Measurements from ENCODE around the gene TMEM132C.

Gene TMEM132C

GRCh38 chr12:128554546-128555304, 287.8 kb downstream of the TMEM132C start:
- H3K27ac ChIP-seq: no peak overlapping the region
- TF ChIP-seq, protein P1, sequence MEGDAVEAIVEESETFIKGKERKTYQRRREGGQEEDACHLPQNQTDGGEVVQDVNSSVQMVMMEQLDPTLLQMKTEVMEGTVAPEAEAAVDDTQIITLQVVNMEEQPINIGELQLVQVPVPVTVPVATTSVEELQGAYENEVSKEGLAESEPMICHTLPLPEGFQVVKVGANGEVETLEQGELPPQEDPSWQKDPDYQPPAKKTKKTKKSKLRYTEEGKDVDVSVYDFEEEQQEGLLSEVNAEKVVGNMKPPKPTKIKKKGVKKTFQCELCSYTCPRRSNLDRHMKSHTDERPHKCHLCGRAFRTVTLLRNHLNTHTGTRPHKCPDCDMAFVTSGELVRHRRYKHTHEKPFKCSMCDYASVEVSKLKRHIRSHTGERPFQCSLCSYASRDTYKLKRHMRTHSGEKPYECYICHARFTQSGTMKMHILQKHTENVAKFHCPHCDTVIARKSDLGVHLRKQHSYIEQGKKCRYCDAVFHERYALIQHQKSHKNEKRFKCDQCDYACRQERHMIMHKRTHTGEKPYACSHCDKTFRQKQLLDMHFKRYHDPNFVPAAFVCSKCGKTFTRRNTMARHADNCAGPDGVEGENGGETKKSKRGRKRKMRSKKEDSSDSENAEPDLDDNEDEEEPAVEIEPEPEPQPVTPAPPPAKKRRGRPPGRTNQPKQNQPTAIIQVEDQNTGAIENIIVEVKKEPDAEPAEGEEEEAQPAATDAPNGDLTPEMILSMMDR (conservative IDR thresholded peaks at IDR 0.05): no peak
- no peak for TF ChIP-seq ZFX (IDR thresholded peaks at IDR 0.05)

- TF ChIP-seq, protein P1 (conservative IDR thresholded peaks at IDR 0.05): no peak
- TF ChIP-seq ZFX (IDR thresholded peaks at IDR 0.05): no peak
These were observed 290.3 kb downstream of the TMEM132C start for GRCh38 chr12:128557231-128557630.

DNA sequence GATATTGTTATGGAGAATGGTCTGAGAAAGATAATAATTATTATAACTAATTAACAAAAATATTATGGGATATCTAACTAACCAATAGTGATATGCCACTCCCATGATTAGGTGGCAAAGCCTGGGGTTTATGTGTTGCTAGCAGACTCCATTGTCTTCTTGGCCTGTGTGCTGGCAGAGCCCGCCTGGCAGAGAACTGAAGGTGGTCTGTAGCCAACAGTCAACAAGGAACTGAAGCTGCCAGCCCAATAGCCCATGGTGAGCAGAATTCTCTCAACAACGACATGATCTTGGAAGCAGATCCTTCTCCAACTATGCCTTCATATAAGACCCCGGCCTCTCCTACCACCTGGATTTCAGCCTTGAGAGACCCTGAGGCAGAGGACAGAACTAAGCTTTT, 298.0 kb downstream of the TMEM132C start:
- no peak overlapping the region for H3K27ac ChIP-seq
- no peak for TF ChIP-seq ZFX (IDR thresholded peaks at IDR 0.05)
- TF ChIP-seq, protein P1 (conservative IDR thresholded peaks at IDR 0.05): no peak

More at GRCh38 chr12:128557231-128557630, 290.3 kb downstream of the TMEM132C start:
- H3K27ac ChIP-seq: no peak overlapping the region

GRCh38 chr12:128567730-128568129, 300.8 kb downstream of the TMEM132C start:
- no peak overlapping the region for H3K27ac ChIP-seq
- TF ChIP-seq, protein P1 (conservative IDR thresholded peaks at IDR 0.05): no peak
- TF ChIP-seq ZFX (IDR thresholded peaks at IDR 0.05): no peak

DNA sequence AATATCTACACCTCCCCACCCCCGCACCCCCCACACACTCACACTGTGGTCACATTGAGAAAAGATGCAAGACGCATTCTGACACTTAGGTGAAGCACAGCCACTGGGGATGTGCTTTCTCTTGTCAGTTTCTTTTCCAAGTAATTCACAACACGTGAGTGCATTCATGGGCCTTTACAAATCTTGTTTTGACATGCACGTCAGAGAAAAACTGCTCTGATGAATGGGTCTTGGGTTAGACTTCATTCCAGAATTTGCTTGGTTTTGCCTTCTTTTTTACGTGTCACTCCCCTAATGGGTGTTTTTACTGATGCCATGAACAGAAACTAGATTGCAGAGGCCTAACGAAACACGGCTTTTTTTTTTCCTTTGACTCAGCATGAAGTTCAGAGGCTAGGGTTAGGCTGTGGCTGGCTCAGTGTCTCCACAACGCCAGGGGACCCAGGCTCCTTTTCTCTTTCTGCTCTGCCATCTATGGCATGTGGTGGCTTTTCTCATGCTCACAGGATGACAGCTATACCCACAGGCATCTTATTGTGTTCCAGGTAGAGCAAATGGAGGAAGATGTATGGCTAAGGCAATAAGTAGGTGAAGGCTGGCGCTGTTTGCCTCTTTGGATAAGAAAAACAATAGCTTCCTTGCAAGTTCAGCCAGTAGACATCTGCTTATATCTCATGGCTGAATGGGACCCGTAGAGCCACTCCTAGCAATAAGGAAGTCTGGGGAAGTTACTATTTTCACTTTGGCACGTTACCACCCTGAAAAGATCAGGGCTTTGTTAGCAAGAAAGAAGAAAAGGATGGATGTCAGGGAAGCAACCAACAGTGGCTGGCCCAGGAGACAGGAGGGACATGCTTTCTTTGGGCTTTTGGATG, 303.5 kb downstream of the TMEM132C start:
- no peak for TF ChIP-seq ZFX (IDR thresholded peaks at IDR 0.05)
- TF ChIP-seq, protein P1 (conservative IDR thresholded peaks at IDR 0.05): no peak
- no peak overlapping the region for H3K27ac ChIP-seq

- TF ChIP-seq, protein P1 (conservative IDR thresholded peaks at IDR 0.05): no peak
- no peak for TF ChIP-seq ZFX (IDR thresholded peaks at IDR 0.05)
- no peak overlapping the region for H3K27ac ChIP-seq
These were observed 305.2 kb downstream of the TMEM132C start for GRCh38 chr12:128571906-128572810.

All from C4-2B (cell line).